Neural progenitor cell (in vitro differentiated cells): ENCODE measurements around the gene ADI1.

Experiments
- CTCF ChIP-seq: fragments of 200-600 bp; sonication (generic); IDR thresholded peaks from 2 replicates; pipeline ENCODE4 v1.5.1; 2017; ENCODE audit warnings: antibody characterized with exemption, mild to moderate bottlenecking
- EZH2 ChIP-seq: fragments of 200-600 bp; sonication (generic); IDR thresholded peaks from 2 replicates; pipeline ENCODE4 v1.6.1; 2017; ENCODE audit warnings: antibody characterized with exemption, mild to moderate bottlenecking, moderate library complexity
- EZH2phosphoT487 ChIP-seq: fragments of 200-600 bp; sonication (generic); IDR thresholded peaks from 2 replicates; pipeline ENCODE4 v1.6.1; 2017; ENCODE audit warnings: antibody characterized with exemption

DNA sequence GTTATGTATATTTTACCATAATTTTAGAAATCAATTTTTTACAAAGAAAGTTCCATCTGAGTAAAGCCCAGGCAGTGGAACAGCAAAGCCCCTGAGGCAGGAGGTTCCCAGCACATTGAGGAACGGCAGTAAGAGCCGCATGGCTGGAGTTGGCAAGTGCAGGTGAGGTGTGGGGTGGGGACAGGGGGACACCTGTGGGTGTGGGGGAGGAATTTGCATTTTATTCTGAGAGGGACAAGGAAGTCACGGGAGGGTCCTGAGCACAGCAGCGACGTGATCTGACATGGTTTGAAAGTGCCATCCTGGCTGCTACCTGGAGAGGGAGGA lies 16.1 kb upstream of the ADI1 start:
- no peak for TF ChIP-seq EZH2
- no peak for TF ChIP-seq CTCF
- TF ChIP-seq EZH2phosphoT487: no peak
